SKM-1 treated with dmso at 0.1 percent for 144 hours (cell line): ENCODE measurements around the gene HDAC5.
"Not testable (repeated sequence)": the region's sequence is repeated elsewhere in the genome, so short reads cannot be mapped to it uniquely, and the experiment has no call there.

Source experiments
- DNase-seq: peaks from one replicate; lab custom pipeline; 2025; ENCODE audit not compliant: unreplicated experiment; lab: John Stamatoyannopoulos, UW

The HDAC5 gene

GRCh38 chr17:44123356-44124117, at the start of gene HDAC5:
TSS of gene HDAC5 (minus strand) at chr17:44123641. CDS start at chr17:44117515, 6,126 bp downstream.
- DNase-seq = peak; percentile 93

GRCh38 chr17:44171931-44172455, 48.6 kb upstream of the HDAC5 start:
- no peak for DNase-seq

- DNase-seq = no peak
Observed at GRCh38 chr17:44170499-44171201, 47.2 kb upstream of the HDAC5 start, which contains the start of gene ASB16. TSS of gene ASB16 (plus strand) at chr17:44170704. CDS start at chr17:44170790, 86 bp downstream.

GRCh38 chr17:44170135-44170498, 46.7 kb upstream of the HDAC5 start:
- DNase-seq = no peak

GRCh38 chr17:44167181-44167861, 43.9 kb upstream of the HDAC5 start:
- no peak for DNase-seq

- no peak for DNase-seq
Observed at GRCh38 chr17:44164476-44164875, 41.0 kb upstream of the HDAC5 start.

- DNase-seq = no peak
Observed at GRCh38 chr17:44159519-44160210, 36.2 kb upstream of the HDAC5 start.

GRCh38 chr17:44155488-44155887, 32.0 kb upstream of the HDAC5 start:
- no peak for DNase-seq

GRCh38 chr17:44152875-44153274, 29.4 kb upstream of the HDAC5 start:
- no peak for DNase-seq

- no peak for DNase-seq
Observed at GRCh38 chr17:44149750-44150329, 26.4 kb upstream of the HDAC5 start.

GRCh38 chr17:44149066-44149465, 25.6 kb upstream of the HDAC5 start:
- peak; percentile 49 for DNase-seq

GRCh38 chr17:44147812-44148211, 24.4 kb upstream of the HDAC5 start:
- DNase-seq = no peak

- no peak for DNase-seq
Observed at GRCh38 chr17:44146375-44147346, 23.2 kb upstream of the HDAC5 start.

GRCh38 chr17:44144966-44145739, 21.7 kb upstream of the HDAC5 start:
- DNase-seq = no peak

- DNase-seq = not testable (repeated sequence)
Observed at GRCh38 chr17:44143921-44144320, 20.5 kb upstream of the HDAC5 start.

- no peak for DNase-seq
Observed at GRCh38 chr17:44137891-44138709, 14.7 kb upstream of the HDAC5 start.

- DNase-seq = no peak
Observed at GRCh38 chr17:44134752-44135568, 11.5 kb upstream of the HDAC5 start.
